Neural cell (in vitro differentiated cells): Measurements from ENCODE around the gene CLIC1.

Source experiments
- EP300 ChIP-seq: fragments of 450-650 bp; conservative IDR thresholded peaks from 2 replicates; pipeline ENCODE4 v1.6.1; 2014; ENCODE audit warnings: antibody characterized with exemption, mild to moderate bottlenecking, moderate library complexity; ENCODE audit not compliant: poor library complexity, severe bottlenecking
- EZH2 ChIP-seq: fragments of 200-600, 300-800 bp; shearing (Covaris generic), sonication (generic); IDR thresholded peaks from 2 replicates; pipeline ENCODE4 v1.6.1; 2014; ENCODE audit warnings: antibody characterized with exemption, low read length, borderline replicate concordance, mild to moderate bottlenecking; ENCODE audit not compliant: insufficient read depth, poor library complexity, severe bottlenecking
- MXI1 ChIP-seq: fragments of 450-650 bp; conservative IDR thresholded peaks from 2 replicates; pipeline ENCODE4 v1.6.1; 2014; ENCODE audit warnings: antibody characterized with exemption, mild to moderate bottlenecking; ENCODE audit not compliant: poor library complexity, severe bottlenecking
- POLR2AphosphoS5 ChIP-seq: IDR thresholded peaks from 2 replicates; pipeline ENCODE4 v1.6.1; 2012
- TAF1 ChIP-seq: IDR thresholded peaks from 2 replicates; pipeline ENCODE4 v1.6.1; 2012; ENCODE audit warnings: low read depth

DNA sequence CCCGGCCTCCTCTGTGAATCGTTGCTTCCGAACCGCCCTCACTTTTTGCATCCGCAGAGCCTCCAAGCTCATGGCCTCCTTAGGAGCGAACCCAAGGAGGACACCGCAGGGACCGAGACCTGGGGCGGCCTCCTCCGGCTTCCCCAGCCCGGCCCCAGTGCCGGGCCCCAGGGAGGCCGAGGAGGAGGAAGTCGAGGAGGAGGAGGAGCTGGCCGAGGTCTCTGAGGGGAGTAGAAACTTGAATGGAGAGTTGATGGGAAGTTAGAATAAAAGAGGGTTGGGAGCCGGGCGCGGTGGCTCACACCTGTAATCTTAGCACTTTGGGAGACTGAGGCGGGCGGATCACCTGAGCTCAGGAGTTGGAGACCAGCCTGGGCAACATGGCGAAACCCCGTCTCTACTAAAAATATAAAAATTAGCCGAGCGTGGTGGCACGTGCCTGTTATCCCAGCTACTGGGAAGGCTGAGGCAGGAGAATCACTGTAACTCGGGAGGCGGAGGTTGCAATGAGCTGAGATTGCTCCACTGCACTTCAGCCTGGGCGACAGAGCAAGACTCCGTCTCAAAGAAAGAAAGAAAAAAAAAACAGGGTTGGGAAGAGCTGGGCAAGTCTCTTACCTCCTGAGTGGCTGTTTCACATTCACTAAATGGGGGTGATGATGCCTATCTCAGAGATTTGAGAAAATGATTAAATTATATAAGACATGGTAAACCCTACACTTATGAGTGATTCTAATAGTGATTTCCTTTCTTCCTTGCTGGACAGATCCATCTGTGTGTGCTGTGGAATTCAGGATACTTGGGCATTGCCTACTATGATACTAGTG lies 4.3 kb upstream of the CLIC1 start:
- TF ChIP-seq EZH2 (no peak), EP300 (no peak), POLR2AphosphoS5 (no peak), TAF1 (no peak), MXI1 (no peak)
